SK-N-SH (cell line): Measurements from ENCODE around the gene ARID4B. TPM values are rescaled to one million over a fixed set of nuclear protein-coding genes. Genes with fewer than 3 reads are reported as not detected.
"Not testable (repeated sequence)": the region's sequence is repeated elsewhere in the genome, so short reads cannot be mapped to it uniquely, and the experiment has no call there.

ENCODE experiments used
- CTCF ChIA-PET: fragments of 300-600, 350-600 bp; formaldehyde crosslinking; extraction: SDS; loops from one replicate; lab custom pipeline; 2021; lab: Yijun Ruan, JAX
- POLR2A ChIA-PET: fragments of 350-600 bp; sonication (Branson Sonifier 250); formaldehyde crosslinking; extraction: SDS; loops from one replicate; lab custom pipeline; 2020; ENCODE audit warnings: antibody characterized with exemption, inconsistent platforms; lab: Yijun Ruan, JAX
- DNase-seq: peaks from one replicate; pipeline ENCODE4 v3.0.0; 2012
- H2AFZ ChIP-seq: fragments of 200-600 bp; sonication (generic); 2 replicates; pipeline ENCODE4 v1.8.1; 2016; ENCODE audit warnings: antibody characterized with exemption, mild to moderate bottlenecking, low read depth
- H3F3A ChIP-seq: fragments of 200-600 bp; sonication (generic); replicated peaks from 2 replicates; pipeline ENCODE3; 2016; ENCODE audit warnings: antibody characterized with exemption, mild to moderate bottlenecking; ENCODE audit not compliant: insufficient read depth
- H3K27ac ChIP-seq, 2 experiments: fragments of 200-500 bp in 1 of 2; fragments of 200-600 bp in 1 of 2; sonication (Bioruptor generic) in 1 of 2; sonication (generic), shearing (Covaris generic) in 1 of 2; 2 replicates each; pipeline versions ENCODE4 v1.5.1 to v1.6.1; 2014 to 2016; ENCODE audit warnings: low read depth in 2 of 2, inconsistent platforms in 1 of 2, low read length in 1 of 2, mild to moderate bottlenecking in 1 of 2, mixed read lengths in 1 of 2
- H3K27me3 ChIP-seq: fragments of 200-600 bp; sonication (generic), shearing (Covaris generic); 2 replicates; pipeline ENCODE4 v1.6.1; 2016; ENCODE audit warnings: mixed run types; ENCODE audit not compliant: insufficient read depth
- H3K36me3 ChIP-seq, 2 experiments: fragments of 200-500 bp in 1 of 2; fragments of 200-600 bp in 1 of 2; sonication (Bioruptor generic) in 1 of 2; sonication (generic) in 1 of 2; replicated peaks in 1 of 2; 2 replicates each; pipeline versions ENCODE3 to v1.5.1; 2014 to 2016; ENCODE audit warnings: low read length in 1 of 2, mild to moderate bottlenecking in 1 of 2; ENCODE audit not compliant: insufficient read depth in 2 of 2, control insufficient read depth in 1 of 2
- H3K4me1 ChIP-seq, 2 experiments: fragments of 200-500 bp in 1 of 2; fragments of 200-600 bp in 1 of 2; sonication (Bioruptor generic) in 1 of 2; sonication (generic), shearing (Covaris generic) in 1 of 2; 2 replicates each; pipeline versions ENCODE4 v1.5.1 to v1.6.1; 2014 to 2016; ENCODE audit warnings: low read depth in 1 of 2, low read length in 1 of 2, mixed run types in 1 of 2; ENCODE audit not compliant: insufficient read depth in 2 of 2, control insufficient read depth in 1 of 2
- H3K4me2 ChIP-seq: fragments of 200-600 bp; sonication (generic), shearing (Covaris generic); 2 replicates; pipeline ENCODE4 v1.6.1; 2017; ENCODE audit warnings: mixed run types
- H3K4me3 ChIP-seq, 2 experiments: fragments of 200-500 bp in 1 of 2; fragments of 200-600 bp in 1 of 2; sonication (Bioruptor generic) in 1 of 2; sonication (generic), shearing (Covaris generic) in 1 of 2; 2 replicates each; pipeline versions ENCODE4 v1.5.1 to v1.8.1; 2014 to 2016; ENCODE audit warnings: low read depth in 2 of 2, inconsistent platforms in 1 of 2, low read length in 1 of 2, mild to moderate bottlenecking in 1 of 2, mixed read lengths in 1 of 2, moderate library complexity in 1 of 2
- H3K79me2 ChIP-seq: fragments of 200-600 bp; sonication (generic); 2 replicates; pipeline ENCODE4 v1.8.1; 2017; ENCODE audit warnings: mild to moderate bottlenecking; ENCODE audit not compliant: insufficient read depth
- H3K9ac ChIP-seq: fragments of 200-600 bp; sonication (generic); 2 replicates; pipeline ENCODE4 v1.6.1; 2017; ENCODE audit warnings: mixed run types
- H3K9me2 ChIP-seq: fragments of 200-600 bp; sonication (generic); 2 replicates; pipeline ENCODE4 v1.6.1; 2017; ENCODE audit warnings: mixed run types
- H3K9me3 ChIP-seq: fragments of 200-600 bp; sonication (generic); 2 replicates; pipeline ENCODE4 v1.6.1; 2017; ENCODE audit warnings: mixed run types, mild to moderate bottlenecking, moderate library complexity
- H4K20me1 ChIP-seq: fragments of 200-600 bp; sonication (generic); 2 replicates; pipeline ENCODE4 v1.6.1; 2017; ENCODE audit warnings: mild to moderate bottlenecking, mixed run types; ENCODE audit not compliant: insufficient read depth
- CHD2 ChIP-seq: fragments of 150-350 bp; IDR thresholded peaks from 2 replicates; pipeline ENCODE4 v1.6.1; 2018; ENCODE audit warnings: low read length; ENCODE audit not compliant: partially characterized antibody
- ELF1 ChIP-seq: IDR thresholded peaks from 2 replicates; pipeline ENCODE4 v1.4.0; 2012
- EZH2phosphoT487 ChIP-seq: fragments of 200-600 bp; sonication (generic); IDR thresholded peaks from 2 replicates; pipeline ENCODE4 v1.6.1; 2017; ENCODE audit warnings: low read depth, mixed run types, mild to moderate bottlenecking, antibody characterized with exemption, moderate library complexity, borderline replicate concordance
- FOSL2 ChIP-seq: IDR thresholded peaks from 2 replicates; pipeline ENCODE4 v1.4.0; 2012; ENCODE audit warnings: low read depth, mild to moderate bottlenecking, moderate library complexity, borderline replicate concordance
- FOXM1 ChIP-seq: IDR thresholded peaks from 2 replicates; pipeline ENCODE4 v1.4.0; 2012; ENCODE audit warnings: low read depth, mild to moderate bottlenecking
- GATA2 ChIP-seq: sonication (generic); formaldehyde crosslinking; IDR thresholded peaks from 2 replicates; pipeline ENCODE4 v1.5.0; 2020; ENCODE audit warnings: mild to moderate bottlenecking, missing genetic modification reagents
- JUND ChIP-seq: IDR thresholded peaks from 2 replicates; pipeline ENCODE4 v1.4.0; 2012
- MXI1 ChIP-seq: IDR thresholded peaks from 2 replicates; pipeline ENCODE4 v1.6.1; 2012; ENCODE audit warnings: mild to moderate bottlenecking, low read depth, low read length, improper control_type of control experiment
- RAD21 ChIP-seq: IDR thresholded peaks from 2 replicates; pipeline ENCODE4 v1.6.1; 2012; ENCODE audit warnings: mild to moderate bottlenecking, low read length
- RCOR1 ChIP-seq: fragments of 150-350 bp; IDR thresholded peaks from 2 replicates; pipeline ENCODE4 v1.6.1; 2017; ENCODE audit warnings: antibody characterized with exemption, low read length
- RFX5 ChIP-seq: IDR thresholded peaks from 2 replicates; pipeline ENCODE4 v1.6.1; 2012; ENCODE audit warnings: mild to moderate bottlenecking, improper control_type of control experiment, low read length
- RXRA ChIP-seq: IDR thresholded peaks from 2 replicates; pipeline ENCODE4 v1.4.0; 2012; ENCODE audit warnings: low read depth, mild to moderate bottlenecking, borderline replicate concordance
- SMC3 ChIP-seq: IDR thresholded peaks from 2 replicates; pipeline ENCODE4 v1.6.1; 2012; ENCODE audit warnings: low read depth, low read length, improper control_type of control experiment
- YY1 ChIP-seq: IDR thresholded peaks from 2 replicates; pipeline ENCODE4 v1.4.0; 2012; ENCODE audit warnings: low read depth, mild to moderate bottlenecking
- WGBS: methylation state at CpG from one replicate; pipeline ENCODE4 v1.1.6; 2017; ENCODE audit warnings: low lambda C conversion rate; 5-methylcytosine and 5-hydroxymethylcytosine counted together
- polyA plus RNA-seq, 3 experiments: library from polyadenylated mRNA; depleted of rRNA; stranded (reverse); fragments of >200 nt; gene quantifications; 2 replicates each; pipeline ENCODE4 v1.2.3, GENCODE V29; 2012
- TF ChIP-seq, protein P1 (sequence below): fragments of 150-350 bp; IDR thresholded peaks from 2 replicates; pipeline ENCODE4 v1.6.1; 2016; ENCODE audit warnings: mild to moderate bottlenecking, low read depth, low read length
- TF ChIP-seq, protein P2 (sequence below): IDR thresholded peaks from 2 replicates; pipeline ENCODE4 v1.4.0; 2012; ENCODE audit warnings: low read depth, borderline replicate concordance
- TF ChIP-seq, protein P3 (sequence below): fragments of 200-600 bp; sonication (generic); IDR thresholded peaks from 2 replicates; pipeline ENCODE4 v1.6.1; 2017; ENCODE audit warnings: antibody characterized with exemption, mild to moderate bottlenecking, moderate library complexity

Gene ARID4B
- polyA plus RNA-seq, 1 of the 3 experiments (the other 2 are of a cell fraction): 4.4 TPM

DNA sequence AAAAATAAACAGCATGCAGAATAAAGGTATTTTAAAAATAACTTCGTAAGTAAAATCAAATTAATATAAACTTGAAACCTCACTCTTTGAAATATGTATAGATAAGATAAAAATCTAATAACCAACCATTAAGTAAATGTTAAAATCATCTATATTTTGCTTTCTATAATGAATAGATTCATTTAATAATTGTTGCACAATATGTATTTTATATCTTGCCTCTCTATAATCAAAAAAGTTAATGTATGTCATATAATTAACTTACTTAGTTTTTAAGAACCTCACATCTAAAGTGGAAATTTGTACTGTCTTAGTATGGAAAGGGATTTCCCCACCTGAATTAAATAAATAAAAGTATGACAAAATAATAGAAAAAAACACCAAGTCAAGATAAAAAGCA lies 124.6 kb downstream of the ARID4B start:
- no peaks in the 10 kb centered on the region for H3K9me3 ChIP-seq
- WGBS: 98% methylated on average over 1 of the region's 1 CpG
- H3K79me2 ChIP-seq: peaks cover 4% of the 10 kb centered on the region; the same call in 1 of the 2 replicates
- POLR2A ChIA-PET: no interaction called here
- no peaks in the 10 kb centered on the region for H3K27me3 ChIP-seq
- H3F3A ChIP-seq: peaks cover 33% of the 10 kb centered on the region
- H3K4me1 ChIP-seq: no peaks in the 10 kb centered on the region
- no peak for DNase-seq
- TF ChIP-seq FOSL2 (no peak), RCOR1 (no peak), SMC3 (no peak), EZH2phosphoT487 (no peak), YY1 (no peak), FOXM1 (no peak)
- TF ChIP-seq, protein P1, sequence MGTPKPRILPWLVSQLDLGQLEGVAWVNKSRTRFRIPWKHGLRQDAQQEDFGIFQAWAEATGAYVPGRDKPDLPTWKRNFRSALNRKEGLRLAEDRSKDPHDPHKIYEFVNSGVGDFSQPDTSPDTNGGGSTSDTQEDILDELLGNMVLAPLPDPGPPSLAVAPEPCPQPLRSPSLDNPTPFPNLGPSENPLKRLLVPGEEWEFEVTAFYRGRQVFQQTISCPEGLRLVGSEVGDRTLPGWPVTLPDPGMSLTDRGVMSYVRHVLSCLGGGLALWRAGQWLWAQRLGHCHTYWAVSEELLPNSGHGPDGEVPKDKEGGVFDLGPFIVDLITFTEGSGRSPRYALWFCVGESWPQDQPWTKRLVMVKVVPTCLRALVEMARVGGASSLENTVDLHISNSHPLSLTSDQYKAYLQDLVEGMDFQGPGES: no peak
- H3K36me3 ChIP-seq: peaks cover 36 to 44% of the 10 kb centered on the region in 2 experiments
- CTCF ChIA-PET: no interaction called here
- no peaks in the 10 kb centered on the region for H4K20me1 ChIP-seq
- H2AFZ ChIP-seq: no peak overlapping the region
- no peak overlapping the region for H3K27ac ChIP-seq
- H3K4me2 ChIP-seq: no peak overlapping the region
- H3K4me3 ChIP-seq: no peak overlapping the region
- no peak overlapping the region for H3K9ac ChIP-seq
- no peaks in the 10 kb centered on the region; the same call in 1 of the 2 replicates for H3K9me2 ChIP-seq

DNA sequence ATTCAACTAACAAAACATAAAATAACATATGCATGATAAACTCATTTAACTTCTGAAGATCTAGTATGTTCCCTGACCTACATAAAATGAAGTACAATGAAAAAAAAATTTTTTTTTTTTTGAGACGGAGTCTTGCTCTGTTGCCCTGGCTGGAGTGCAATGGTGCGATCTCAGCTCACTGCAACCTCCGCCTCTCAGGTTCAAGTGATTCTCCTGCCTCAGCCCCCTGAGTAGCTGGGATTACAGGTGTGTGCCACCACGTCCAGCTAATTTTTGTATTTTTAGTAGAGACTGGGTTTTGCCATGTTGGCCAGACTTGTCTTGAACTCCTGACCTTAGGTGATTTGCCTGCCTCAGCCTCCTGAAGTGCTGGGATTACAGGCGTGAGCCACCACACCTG lies 125.5 kb downstream of the ARID4B start:
- DNase-seq, H3K9ac ChIP-seq, H3K9me2 ChIP-seq, H4K20me1 ChIP-seq, H3K27ac ChIP-seq, H2AFZ ChIP-seq, H3K9me3 ChIP-seq, CTCF ChIA-PET, H3K4me3 ChIP-seq, POLR2A ChIA-PET, H3K79me2 ChIP-seq, H3K4me2 ChIP-seq, H3K4me1 ChIP-seq, H3K27me3 ChIP-seq: not testable (repeated sequence)
- WGBS: 93% methylated on average over 5 of the region's 5 CpGs
- peaks cover 35 to 44% of the 10 kb centered on the region in 2 experiments for H3K36me3 ChIP-seq
- peaks cover 34% of the 10 kb centered on the region for H3F3A ChIP-seq

DNA sequence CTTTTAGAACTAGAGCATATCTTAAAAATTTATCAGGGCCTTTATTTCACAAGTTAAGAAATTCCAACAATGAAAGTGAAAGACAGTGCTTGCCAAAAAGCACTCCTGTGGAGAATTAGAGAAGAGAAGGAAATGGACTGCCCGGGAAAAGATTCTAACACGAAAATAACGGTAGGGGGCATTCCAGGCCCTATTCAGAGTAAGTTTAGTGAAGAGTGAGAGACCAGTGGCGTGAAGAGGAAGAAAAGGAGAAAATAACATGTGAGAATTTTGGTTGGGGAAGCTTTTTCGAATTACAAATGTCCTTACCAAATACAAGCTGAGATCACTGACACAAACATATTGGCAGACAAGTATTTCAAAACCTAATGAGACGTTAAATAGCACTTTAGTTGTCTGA lies 128.5 kb downstream of the ARID4B start:
- no peaks in the 10 kb centered on the region for H3K9me3 ChIP-seq
- no peak overlapping the region for H3K4me3 ChIP-seq
- peak; percentile 23 for DNase-seq
- H4K20me1 ChIP-seq: no peaks in the 10 kb centered on the region
- 69% methylated on average over 6 of the region's 6 CpGs for WGBS
- POLR2A ChIA-PET: no interaction called here
- no peak overlapping the region for H3K27ac ChIP-seq
- no peaks in the 10 kb centered on the region for H3K27me3 ChIP-seq
- no peak overlapping the region for H3K4me2 ChIP-seq
- H2AFZ ChIP-seq: no peak overlapping the region
- H3K79me2 ChIP-seq: no peaks in the 10 kb centered on the region
- H3K4me1 ChIP-seq: no peaks in the 10 kb centered on the region
- H3K9ac ChIP-seq: no peak overlapping the region
- H3K9me2 ChIP-seq: no peaks in the 10 kb centered on the region; the same call in 1 of the 2 replicates
- H3K36me3 ChIP-seq: peaks cover 21 to 57% of the 10 kb centered on the region in 2 experiments
- peaks cover 24% of the 10 kb centered on the region for H3F3A ChIP-seq
- CTCF ChIA-PET: interaction anchor here (0.8 kb wide), 1 partner anchor 216 kb away, joined by 3 read pairs; no protein-coding TSS in a partner anchor
- TF ChIP-seq CHD2 (no peak), RFX5 (no peak), JUND (no peak), RAD21 (peak; percentile 32; the same call in 1 of the 2 replicates), MXI1 (no peak), RXRA (no peak), GATA2 (CRISPR knock-in tag) (no peak), ELF1 (no peak), SMC3 (0 out of 2 replicates have a peak, but pooled peaks have one; percentile 6)
- TF ChIP-seq, protein P2, sequence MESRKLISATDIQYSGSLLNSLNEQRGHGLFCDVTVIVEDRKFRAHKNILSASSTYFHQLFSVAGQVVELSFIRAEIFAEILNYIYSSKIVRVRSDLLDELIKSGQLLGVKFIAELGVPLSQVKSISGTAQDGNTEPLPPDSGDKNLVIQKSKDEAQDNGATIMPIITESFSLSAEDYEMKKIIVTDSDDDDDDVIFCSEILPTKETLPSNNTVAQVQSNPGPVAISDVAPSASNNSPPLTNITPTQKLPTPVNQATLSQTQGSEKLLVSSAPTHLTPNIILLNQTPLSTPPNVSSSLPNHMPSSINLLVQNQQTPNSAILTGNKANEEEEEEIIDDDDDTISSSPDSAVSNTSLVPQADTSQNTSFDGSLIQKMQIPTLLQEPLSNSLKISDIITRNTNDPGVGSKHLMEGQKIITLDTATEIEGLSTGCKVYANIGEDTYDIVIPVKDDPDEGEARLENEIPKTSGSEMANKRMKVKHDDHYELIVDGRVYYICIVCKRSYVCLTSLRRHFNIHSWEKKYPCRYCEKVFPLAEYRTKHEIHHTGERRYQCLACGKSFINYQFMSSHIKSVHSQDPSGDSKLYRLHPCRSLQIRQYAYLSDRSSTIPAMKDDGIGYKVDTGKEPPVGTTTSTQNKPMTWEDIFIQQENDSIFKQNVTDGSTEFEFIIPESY: no peak
- TF ChIP-seq, protein P3, sequence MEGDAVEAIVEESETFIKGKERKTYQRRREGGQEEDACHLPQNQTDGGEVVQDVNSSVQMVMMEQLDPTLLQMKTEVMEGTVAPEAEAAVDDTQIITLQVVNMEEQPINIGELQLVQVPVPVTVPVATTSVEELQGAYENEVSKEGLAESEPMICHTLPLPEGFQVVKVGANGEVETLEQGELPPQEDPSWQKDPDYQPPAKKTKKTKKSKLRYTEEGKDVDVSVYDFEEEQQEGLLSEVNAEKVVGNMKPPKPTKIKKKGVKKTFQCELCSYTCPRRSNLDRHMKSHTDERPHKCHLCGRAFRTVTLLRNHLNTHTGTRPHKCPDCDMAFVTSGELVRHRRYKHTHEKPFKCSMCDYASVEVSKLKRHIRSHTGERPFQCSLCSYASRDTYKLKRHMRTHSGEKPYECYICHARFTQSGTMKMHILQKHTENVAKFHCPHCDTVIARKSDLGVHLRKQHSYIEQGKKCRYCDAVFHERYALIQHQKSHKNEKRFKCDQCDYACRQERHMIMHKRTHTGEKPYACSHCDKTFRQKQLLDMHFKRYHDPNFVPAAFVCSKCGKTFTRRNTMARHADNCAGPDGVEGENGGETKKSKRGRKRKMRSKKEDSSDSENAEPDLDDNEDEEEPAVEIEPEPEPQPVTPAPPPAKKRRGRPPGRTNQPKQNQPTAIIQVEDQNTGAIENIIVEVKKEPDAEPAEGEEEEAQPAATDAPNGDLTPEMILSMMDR: peak; percentile 45
